8988T (cell line): ENCODE measurements around the gene CDRT15L2.
"Not testable (repeated sequence)": the region's sequence is repeated elsewhere in the genome, so short reads cannot be mapped to it uniquely, and the experiment has no call there.

ENCODE experiments used
- DNase-seq: peaks from one replicate; pipeline ENCODE4 v3.0.0; 2011

Gene CDRT15L2

GRCh38 chr17:20575071-20575470 lies 4.5 kb upstream of the CDRT15L2 start:
- DNase-seq = not testable (repeated sequence)

GRCh38 chr17:20583891-20584577 lies 4.5 kb downstream of the CDRT15L2 start:
- not testable (repeated sequence) for DNase-seq

- not testable (repeated sequence) for DNase-seq
These were observed 9.4 kb downstream of the CDRT15L2 start for GRCh38 chr17:20588744-20589453.

- DNase-seq = not testable (repeated sequence)
These were observed 9.9 kb downstream of the CDRT15L2 start for GRCh38 chr17:20589454-20589810.

GRCh38 chr17:20591040-20591439 lies 11.5 kb downstream of the CDRT15L2 start:
- not testable (repeated sequence) for DNase-seq

GRCh38 chr17:20605568-20605967 lies 26.0 kb downstream of the CDRT15L2 start:
- not testable (repeated sequence) for DNase-seq

GRCh38 chr17:20609490-20609889 lies 30.0 kb downstream of the CDRT15L2 start:
- DNase-seq = not testable (repeated sequence)

- DNase-seq = no peak
These were observed 31.8 kb downstream of the CDRT15L2 start for GRCh38 chr17:20611309-20611708.

- no peak for DNase-seq
These were observed 33.1 kb downstream of the CDRT15L2 start for GRCh38 chr17:20612635-20613034.

GRCh38 chr17:20613248-20613647 lies 33.7 kb downstream of the CDRT15L2 start:
- DNase-seq = no peak

GRCh38 chr17:20613905-20614304 lies 34.4 kb downstream of the CDRT15L2 start:
- no peak for DNase-seq

- not testable (repeated sequence) for DNase-seq
These were observed 35.9 kb downstream of the CDRT15L2 start for GRCh38 chr17:20615461-20615860.
